Sigmoid colon (tissue), 4 donors: ENCODE data around the gene IL1RAPL1.

Experiments
- EP300 ChIP-seq, 4 donors: sonication (generic); formaldehyde crosslinking; IDR thresholded peaks; one replicate each; pipeline ENCODE4 v1.6.1; 2017; ENCODE audit warnings: antibody characterized with exemption in 4 of 4
- POLR2A ChIP-seq, 2 donors: fragments of 450-650 bp; IDR thresholded peaks; one replicate each; pipeline ENCODE4 v1.6.1; 2016; ENCODE audit warnings: antibody characterized with exemption in 2 of 2, mild to moderate bottlenecking in 2 of 2, moderate library complexity in 2 of 2
- POLR2AphosphoS5 ChIP-seq, 4 donors: sonication (generic); formaldehyde crosslinking; IDR thresholded peaks; one replicate each; pipeline ENCODE4 v1.6.1; 2017; ENCODE audit warnings: antibody characterized with exemption in 4 of 4
- TF ChIP-seq, protein P1 (sequence below), 4 experiments: fragments of 450-650 bp in 3 of 4; fragments of 200-600 bp in 1 of 4; IDR thresholded peaks; one replicate each; pipeline ENCODE4 v1.5.1; 2016 to 2019; ENCODE audit warnings: antibody characterized with exemption in 4 of 4, mild to moderate bottlenecking in 3 of 4, moderate library complexity in 2 of 4

DNA sequence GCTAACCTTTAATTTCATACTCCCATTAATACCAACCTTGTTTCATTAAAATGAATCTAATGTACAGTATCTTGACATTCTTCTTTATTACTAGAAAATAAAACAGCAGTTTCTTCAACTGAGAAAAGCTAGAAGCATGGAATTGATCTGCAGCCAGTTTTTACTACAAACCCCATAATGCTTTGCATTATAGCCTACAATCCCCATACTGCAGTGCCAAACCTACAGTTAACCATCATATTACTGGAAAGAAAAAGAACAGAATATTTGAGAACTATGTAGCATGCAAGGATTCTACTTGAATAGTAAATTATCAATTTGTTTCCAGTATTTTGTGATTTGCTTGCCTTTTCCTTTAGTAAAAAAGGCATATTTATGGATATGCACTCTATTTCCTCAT is 3.2 kb upstream of the IL1RAPL1 start:
- TF ChIP-seq, protein P1, sequence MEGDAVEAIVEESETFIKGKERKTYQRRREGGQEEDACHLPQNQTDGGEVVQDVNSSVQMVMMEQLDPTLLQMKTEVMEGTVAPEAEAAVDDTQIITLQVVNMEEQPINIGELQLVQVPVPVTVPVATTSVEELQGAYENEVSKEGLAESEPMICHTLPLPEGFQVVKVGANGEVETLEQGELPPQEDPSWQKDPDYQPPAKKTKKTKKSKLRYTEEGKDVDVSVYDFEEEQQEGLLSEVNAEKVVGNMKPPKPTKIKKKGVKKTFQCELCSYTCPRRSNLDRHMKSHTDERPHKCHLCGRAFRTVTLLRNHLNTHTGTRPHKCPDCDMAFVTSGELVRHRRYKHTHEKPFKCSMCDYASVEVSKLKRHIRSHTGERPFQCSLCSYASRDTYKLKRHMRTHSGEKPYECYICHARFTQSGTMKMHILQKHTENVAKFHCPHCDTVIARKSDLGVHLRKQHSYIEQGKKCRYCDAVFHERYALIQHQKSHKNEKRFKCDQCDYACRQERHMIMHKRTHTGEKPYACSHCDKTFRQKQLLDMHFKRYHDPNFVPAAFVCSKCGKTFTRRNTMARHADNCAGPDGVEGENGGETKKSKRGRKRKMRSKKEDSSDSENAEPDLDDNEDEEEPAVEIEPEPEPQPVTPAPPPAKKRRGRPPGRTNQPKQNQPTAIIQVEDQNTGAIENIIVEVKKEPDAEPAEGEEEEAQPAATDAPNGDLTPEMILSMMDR (IDR thresholded peaks at IDR 0.05), result no peak
- TF ChIP-seq POLR2A (IDR thresholded peaks at IDR 0.05) (no peak), EP300 (IDR thresholded peaks at IDR 0.05) (no peak), POLR2AphosphoS5 (IDR thresholded peaks at IDR 0.05) (no peak)
